MM.1S (cell line): ENCODE data around the gene ADAMTS6.

Experiments used
- DNase-seq: peaks from one replicate; pipeline ENCODE4 v3.0.0-alpha.2; 2015
- H2AFZ ChIP-seq: fragments of 300-600 bp; sonication (generic); 2 replicates; pipeline ENCODE4 v1.6.0; 2016; ENCODE audit warnings: antibody characterized with exemption, low read length
- H3F3A ChIP-seq: fragments of 300-600 bp; sonication (generic); 2 replicates; pipeline ENCODE4 v1.6.1; 2016; ENCODE audit warnings: mild to moderate bottlenecking, antibody characterized with exemption, low read length, moderate library complexity, mixed read lengths; ENCODE audit not compliant: insufficient read depth
- H3K27ac ChIP-seq: fragments of 300-600 bp; sonication (generic); 2 replicates; pipeline ENCODE4 v1.5.1; 2016; ENCODE audit warnings: mild to moderate bottlenecking, low read length
- H3K27me3 ChIP-seq: fragments of 300-600 bp; sonication (generic); replicated peaks from 2 replicates; pipeline ENCODE4 v1.6.0; 2016; ENCODE audit warnings: low read length; ENCODE audit not compliant: insufficient read depth
- H3K36me3 ChIP-seq: fragments of 300-600 bp; sonication (generic); replicated peaks from 2 replicates; pipeline ENCODE4 v1.6.1; 2016; ENCODE audit warnings: mild to moderate bottlenecking, low read length, mixed read lengths; ENCODE audit not compliant: insufficient read depth
- H3K4me1 ChIP-seq: fragments of 300-600 bp; sonication (generic); 2 replicates; pipeline ENCODE4 v1.6.1; 2016; ENCODE audit warnings: low read length, mixed read lengths
- H3K4me2 ChIP-seq: fragments of 300-600 bp; sonication (generic); 2 replicates; pipeline ENCODE4 v1.6.0; 2016; ENCODE audit warnings: low read depth, low read length
- H3K4me3 ChIP-seq: fragments of 300-600 bp; sonication (generic); 2 replicates; pipeline ENCODE4 v1.5.1; 2016; ENCODE audit warnings: low read length, mixed read lengths
- H3K79me2 ChIP-seq: fragments of 300-600 bp; sonication (generic); 2 replicates; pipeline ENCODE4 v1.6.1; 2016; ENCODE audit warnings: mixed run types, low read length, mixed read lengths
- H3K9ac ChIP-seq: fragments of 300-600 bp; sonication (generic); 2 replicates; pipeline ENCODE4 v1.6.1; 2016; ENCODE audit warnings: low read length, mixed read lengths
- H3K9me2 ChIP-seq: fragments of 300-600 bp; sonication (generic); replicated peaks from 2 replicates; pipeline ENCODE4 v1.6.1; 2016; ENCODE audit warnings: mild to moderate bottlenecking, low read length, mixed read lengths; ENCODE audit not compliant: insufficient read depth
- H3K9me3 ChIP-seq: fragments of 300-600 bp; sonication (generic); replicated peaks from 2 replicates; pipeline ENCODE4 v1.6.1; 2016; ENCODE audit warnings: mild to moderate bottlenecking, low read length, mixed read lengths; ENCODE audit not compliant: insufficient read depth
- H4K20me1 ChIP-seq: fragments of 300-600 bp; sonication (generic); 2 replicates; pipeline ENCODE4 v1.6.1; 2016; ENCODE audit warnings: mild to moderate bottlenecking, low read length, moderate library complexity, mixed read lengths; ENCODE audit not compliant: insufficient read depth
- EZH2 ChIP-seq: fragments of 300-600 bp; sonication (generic); optimal IDR thresholded peaks from 2 replicates; pipeline ENCODE3; 2017; ENCODE audit warnings: low read depth, mild to moderate bottlenecking, antibody characterized with exemption, low read length, mixed read lengths
- EZH2phosphoT487 ChIP-seq: fragments of 300-600 bp; sonication (generic); IDR thresholded peaks from 2 replicates; pipeline ENCODE4 v1.6.1; 2018; ENCODE audit warnings: antibody characterized with exemption, low read length
- TF ChIP-seq, protein P1 (sequence below): fragments of 300-600 bp; sonication (generic); IDR thresholded peaks from 2 replicates; pipeline ENCODE4 v1.5.1; 2016; ENCODE audit warnings: antibody characterized with exemption, low read length, mixed read lengths

The ADAMTS6 gene

DNA sequence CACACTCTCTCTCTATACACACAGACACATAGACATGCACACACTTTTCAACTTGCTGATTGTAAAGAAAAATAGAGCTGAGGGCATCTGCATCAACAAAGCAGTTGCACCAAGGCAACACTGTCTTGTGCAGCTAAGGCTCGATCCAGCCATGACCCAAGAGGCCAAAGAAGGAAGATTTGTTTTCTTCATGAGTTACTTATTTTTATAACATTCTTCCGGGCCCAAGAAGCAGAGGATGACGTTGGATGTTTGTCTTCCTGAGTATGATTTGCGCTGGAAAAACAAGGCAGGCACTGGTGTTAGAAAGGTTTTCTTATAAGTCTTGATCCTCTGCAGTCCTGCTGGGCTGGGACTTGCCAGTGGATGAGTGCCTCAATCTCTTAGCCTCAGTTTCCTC lies 344.1 kb downstream of the ADAMTS6 start:
- Histone ChIP-seq H4K20me1 (no peaks in the 10 kb centered on the region), H3F3A (no peaks in the 10 kb centered on the region), H3K79me2 (no peaks in the 10 kb centered on the region), H3K4me2 (no peak overlapping the region), H3K36me3 (no peaks in the 10 kb centered on the region), H3K9ac (no peak overlapping the region), H3K9me2 (no peaks in the 10 kb centered on the region), H3K4me3 (no peak overlapping the region), H3K4me1 (no peaks in the 10 kb centered on the region), H3K27me3 (no peaks in the 10 kb centered on the region), H3K9me3 (no peaks in the 10 kb centered on the region), H2AFZ (no peak overlapping the region), H3K27ac (no peak overlapping the region)
- DNase-seq, result no peak
- TF ChIP-seq EZH2 (no peak), EZH2phosphoT487 (no peak)

DNA sequence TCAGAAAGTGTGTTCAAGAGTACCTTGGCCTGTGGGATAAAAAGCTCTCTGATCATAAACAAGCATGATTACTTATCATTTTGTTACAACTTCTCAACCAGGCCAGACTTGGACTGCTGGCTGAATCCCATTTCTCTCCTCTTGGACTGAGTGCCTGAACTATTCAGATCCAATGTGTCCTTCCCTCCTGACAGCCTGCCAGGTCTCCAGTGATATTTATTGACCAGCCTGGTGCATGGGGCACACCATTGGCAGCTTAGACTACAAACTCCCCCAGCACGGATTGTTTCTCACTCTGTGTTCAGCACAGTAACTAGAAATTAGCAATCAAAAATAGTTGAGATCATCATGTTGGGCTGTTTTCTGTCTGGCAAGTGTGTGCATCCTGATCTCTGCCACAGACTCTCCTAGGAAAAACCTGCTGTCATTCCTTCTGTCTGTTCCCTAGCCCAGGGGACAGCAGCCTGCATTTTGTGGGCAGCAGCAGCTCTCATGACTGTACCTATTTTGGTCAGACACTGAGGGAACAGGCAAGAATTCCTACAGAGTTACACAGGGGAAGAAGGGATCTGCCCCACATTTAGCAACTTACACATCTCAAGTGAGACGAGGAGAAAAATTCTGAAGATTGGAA lies 348.1 kb downstream of the ADAMTS6 start:
- DNase-seq, result no peak

DNA sequence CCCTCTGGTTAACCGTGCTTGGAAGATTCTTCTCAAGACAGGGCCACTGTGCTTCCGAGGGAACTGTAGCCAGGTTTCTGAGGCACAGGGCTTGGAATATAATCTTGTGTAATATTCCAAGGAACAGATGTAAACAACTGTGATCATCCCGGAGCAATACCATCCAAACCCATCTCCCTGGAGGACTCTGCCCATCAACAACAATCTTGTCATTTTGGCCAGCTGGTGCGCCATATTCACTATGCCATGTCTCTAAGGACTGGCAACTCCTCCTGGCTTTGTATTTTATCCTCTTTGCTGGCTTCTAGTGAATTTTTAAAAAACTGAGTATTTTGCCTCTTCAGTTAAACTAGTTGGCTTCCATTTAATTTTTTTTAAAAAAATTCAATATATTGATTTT lies 349.3 kb downstream of the ADAMTS6 start:
- Histone ChIP-seq H3F3A (no peaks in the 10 kb centered on the region), H2AFZ (no peak overlapping the region), H3K4me2 (no peak overlapping the region), H3K4me1 (no peaks in the 10 kb centered on the region), H3K9ac (no peak overlapping the region), H3K9me2 (no peaks in the 10 kb centered on the region), H3K9me3 (no peaks in the 10 kb centered on the region), H3K36me3 (no peaks in the 10 kb centered on the region), H3K4me3 (no peak overlapping the region), H4K20me1 (no peaks in the 10 kb centered on the region), H3K27ac (no peak overlapping the region), H3K27me3 (no peaks in the 10 kb centered on the region), H3K79me2 (no peaks in the 10 kb centered on the region)
- no peak for DNase-seq
- TF ChIP-seq EZH2 (no peak), EZH2phosphoT487 (no peak)
- TF ChIP-seq, protein P1, sequence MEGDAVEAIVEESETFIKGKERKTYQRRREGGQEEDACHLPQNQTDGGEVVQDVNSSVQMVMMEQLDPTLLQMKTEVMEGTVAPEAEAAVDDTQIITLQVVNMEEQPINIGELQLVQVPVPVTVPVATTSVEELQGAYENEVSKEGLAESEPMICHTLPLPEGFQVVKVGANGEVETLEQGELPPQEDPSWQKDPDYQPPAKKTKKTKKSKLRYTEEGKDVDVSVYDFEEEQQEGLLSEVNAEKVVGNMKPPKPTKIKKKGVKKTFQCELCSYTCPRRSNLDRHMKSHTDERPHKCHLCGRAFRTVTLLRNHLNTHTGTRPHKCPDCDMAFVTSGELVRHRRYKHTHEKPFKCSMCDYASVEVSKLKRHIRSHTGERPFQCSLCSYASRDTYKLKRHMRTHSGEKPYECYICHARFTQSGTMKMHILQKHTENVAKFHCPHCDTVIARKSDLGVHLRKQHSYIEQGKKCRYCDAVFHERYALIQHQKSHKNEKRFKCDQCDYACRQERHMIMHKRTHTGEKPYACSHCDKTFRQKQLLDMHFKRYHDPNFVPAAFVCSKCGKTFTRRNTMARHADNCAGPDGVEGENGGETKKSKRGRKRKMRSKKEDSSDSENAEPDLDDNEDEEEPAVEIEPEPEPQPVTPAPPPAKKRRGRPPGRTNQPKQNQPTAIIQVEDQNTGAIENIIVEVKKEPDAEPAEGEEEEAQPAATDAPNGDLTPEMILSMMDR, result no peak

More for the DNA sequence above, 348.1 kb downstream of the ADAMTS6 start:
- Histone ChIP-seq H2AFZ (no peak overlapping the region), H3K4me3 (no peak overlapping the region), H3K9ac (no peak overlapping the region), H3K4me1 (no peaks in the 10 kb centered on the region), H3K9me3 (no peaks in the 10 kb centered on the region), H3K79me2 (no peaks in the 10 kb centered on the region), H4K20me1 (no peaks in the 10 kb centered on the region), H3K27me3 (no peaks in the 10 kb centered on the region), H3K36me3 (no peaks in the 10 kb centered on the region), H3F3A (no peaks in the 10 kb centered on the region), H3K9me2 (no peaks in the 10 kb centered on the region), H3K27ac (no peak overlapping the region), H3K4me2 (no peak overlapping the region)
- TF ChIP-seq, protein P1, result no peak
- no peak for TF ChIP-seq EZH2
- no peak for TF ChIP-seq EZH2phosphoT487

DNA sequence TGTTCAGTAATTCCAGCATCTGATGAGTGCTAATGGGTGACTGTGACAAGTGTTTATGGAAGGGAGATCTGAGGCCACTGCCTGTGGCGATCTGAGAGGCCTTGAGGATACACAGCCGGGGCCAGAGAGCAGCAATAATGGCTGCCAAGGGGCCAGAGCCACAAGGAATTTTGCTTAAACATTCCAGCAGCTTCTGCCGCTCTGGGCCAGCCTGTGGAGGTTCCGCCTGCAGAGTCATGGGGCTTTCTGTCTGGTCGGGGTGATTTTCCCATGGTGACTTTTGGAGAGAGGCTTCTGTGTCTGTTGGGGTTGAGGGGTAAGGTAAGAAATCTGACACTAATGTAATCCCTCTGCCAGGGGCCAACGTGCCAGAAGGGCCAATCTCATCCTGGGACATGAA lies 353.5 kb downstream of the ADAMTS6 start:
- no peaks in the 10 kb centered on the region for H3K36me3 ChIP-seq
- no peaks in the 10 kb centered on the region for H3K79me2 ChIP-seq
- H3K27ac ChIP-seq, result no peak overlapping the region
- H3F3A ChIP-seq, result no peaks in the 10 kb centered on the region
- no peak overlapping the region for H3K4me3 ChIP-seq
- no peak for DNase-seq
- no peaks in the 10 kb centered on the region for H3K4me1 ChIP-seq
- no peaks in the 10 kb centered on the region for H3K9me2 ChIP-seq
- no peaks in the 10 kb centered on the region for H3K9me3 ChIP-seq
- H3K4me2 ChIP-seq, result no peak overlapping the region
- TF ChIP-seq, protein P1, result no peak
- no peak for TF ChIP-seq EZH2
- no peak for TF ChIP-seq EZH2phosphoT487
- H3K9ac ChIP-seq, result no peak overlapping the region
- H3K27me3 ChIP-seq, result no peaks in the 10 kb centered on the region
- H4K20me1 ChIP-seq, result no peaks in the 10 kb centered on the region
- no peak overlapping the region for H2AFZ ChIP-seq
